H9 (cell line): ENCODE results near the gene SLC4A9. TPM values are rescaled to one million over a fixed set of nuclear protein-coding genes. Genes with fewer than 3 reads are reported as not detected.

Experiments
- DNase-seq: peaks from one replicate; pipeline ENCODE4 v3.0.0-alpha.2; 2017
- H2AFZ ChIP-seq: one replicate; pipeline ENCODE4 v1.6.1; 2013; ENCODE audit warnings: mild to moderate bottlenecking, low read length, control low read depth, moderate library complexity
- H2AK5ac ChIP-seq: 2 replicates; pipeline ENCODE4 v1.6.1; 2013; ENCODE audit warnings: low read length, control low read depth, mixed read lengths; ENCODE audit not compliant: insufficient read length
- H2BK120ac ChIP-seq: one replicate; pipeline ENCODE4 v1.6.1; 2013; ENCODE audit warnings: low read depth, mild to moderate bottlenecking, low read length, control low read depth, inconsistent platforms; ENCODE audit not compliant: poor library complexity, severe bottlenecking
- H2BK12ac ChIP-seq: 2 replicates; pipeline ENCODE4 v1.6.1; 2013; ENCODE audit warnings: low read length, control low read depth, mixed read lengths, low read depth; ENCODE audit not compliant: insufficient read length
- H2BK15ac ChIP-seq: 2 replicates; pipeline ENCODE4 v1.6.1; 2013; ENCODE audit warnings: low read depth, low read length, control low read depth
- H2BK20ac ChIP-seq: one replicate; pipeline ENCODE4 v1.6.1; 2013; ENCODE audit warnings: low read depth, mild to moderate bottlenecking, low read length, control low read depth, inconsistent platforms; ENCODE audit not compliant: poor library complexity, severe bottlenecking
- H2BK5ac ChIP-seq: 2 replicates; pipeline ENCODE4 v1.6.1; 2013; ENCODE audit warnings: low read length, control low read depth, mixed read lengths; ENCODE audit not compliant: insufficient read length
- H3K14ac ChIP-seq: 2 replicates; pipeline ENCODE4 v1.6.1; 2013; ENCODE audit warnings: low read length, control low read depth; ENCODE audit not compliant: insufficient read depth
- H3K18ac ChIP-seq: 2 replicates; pipeline ENCODE4 v1.6.1; 2013; ENCODE audit warnings: low read depth, mild to moderate bottlenecking, mixed read lengths, low read length, control low read depth; ENCODE audit not compliant: insufficient read length
- H3K23ac ChIP-seq: 2 replicates; pipeline ENCODE4 v1.6.1; 2013; ENCODE audit warnings: low read length, control low read depth, mixed read lengths, low read depth; ENCODE audit not compliant: insufficient read length
- H3K23me2 ChIP-seq: 2 replicates; pipeline ENCODE4 v1.6.1; 2013; ENCODE audit warnings: low read depth, mild to moderate bottlenecking, mixed read lengths, low read length, control low read depth; ENCODE audit not compliant: insufficient read length, poor library complexity, severe bottlenecking
- H3K27ac ChIP-seq: 2 replicates; pipeline ENCODE4 v1.5.1; 2013; ENCODE audit warnings: low read length, control low read depth, mixed read lengths, low read depth; ENCODE audit not compliant: insufficient read length
- H3K27me3 ChIP-seq: 2 replicates; pipeline ENCODE4 v1.6.1; 2013; ENCODE audit warnings: low read length, control low read depth, inconsistent platforms; ENCODE audit not compliant: insufficient read depth
- H3K4ac ChIP-seq: 2 replicates; pipeline ENCODE4 v1.6.1; 2013; ENCODE audit warnings: low read depth, mild to moderate bottlenecking, control low read depth, inconsistent platforms, low read length, moderate library complexity
- H3K4me1 ChIP-seq: 2 replicates; pipeline ENCODE4 v1.6.1; 2013; ENCODE audit warnings: low read length, control low read depth, inconsistent platforms; ENCODE audit not compliant: insufficient read depth
- H3K4me2 ChIP-seq: 2 replicates; pipeline ENCODE4 v1.6.1; 2013; ENCODE audit warnings: low read length, control low read depth, mixed read lengths; ENCODE audit not compliant: insufficient read length, insufficient read depth
- H3K56ac ChIP-seq: 2 replicates; pipeline ENCODE4 v1.6.1; 2013; ENCODE audit warnings: low read depth, mild to moderate bottlenecking, mixed read lengths, low read length, control low read depth; ENCODE audit not compliant: insufficient read length
- H3K79me1 ChIP-seq: 2 replicates; pipeline ENCODE4 v1.6.1; 2013; ENCODE audit warnings: low read depth, mild to moderate bottlenecking, moderate library complexity, low read length, control low read depth, inconsistent platforms; ENCODE audit not compliant: insufficient read depth, poor library complexity, severe bottlenecking
- H3K79me2 ChIP-seq: 2 replicates; pipeline ENCODE4 v1.6.1; 2013; ENCODE audit warnings: low read length, control low read depth, inconsistent platforms; ENCODE audit not compliant: insufficient read depth
- H3K9ac ChIP-seq: 2 replicates; pipeline ENCODE4 v1.6.1; 2013; ENCODE audit warnings: low read length, control low read depth, mixed read lengths; ENCODE audit not compliant: insufficient read length; ENCODE audit errors: extremely low read depth
- H3K9me3 ChIP-seq: one replicate; pipeline ENCODE4 v1.6.1; 2013; ENCODE audit warnings: low read depth, low read length, inconsistent platforms; ENCODE audit not compliant: control insufficient read depth
- H3T11ph ChIP-seq: one replicate; pipeline ENCODE4 v1.6.1; 2013; ENCODE audit warnings: mild to moderate bottlenecking, low read length, control low read depth, inconsistent platforms
- H4K20me1 ChIP-seq: one replicate; pipeline ENCODE4 v1.6.1; 2013; ENCODE audit not compliant: control insufficient read depth, insufficient read length, insufficient read depth
- H4K5ac ChIP-seq: 2 replicates; pipeline ENCODE4 v1.6.1; 2013; ENCODE audit warnings: low read depth, mild to moderate bottlenecking, mixed read lengths, low read length, control low read depth; ENCODE audit not compliant: insufficient read length
- H4K8ac ChIP-seq: replicated peaks from 2 replicates; pipeline ENCODE4 v1.6.1; 2013; ENCODE audit warnings: low read length, control low read depth, mixed read lengths, low read depth; ENCODE audit not compliant: insufficient read length
- H4K91ac ChIP-seq: 2 replicates; pipeline ENCODE4 v1.6.1; 2013; ENCODE audit warnings: low read depth, mild to moderate bottlenecking, moderate library complexity, mixed read lengths, low read length, control low read depth; ENCODE audit not compliant: insufficient read length
- H3K27ac Mint-ChIP-seq, 3 experiments: 2 replicates in 2 of 3; 3 replicates in 1 of 3; pipeline ENCODE4 v1.8.0; 2020 to 2021; ENCODE audit warnings: mixed read lengths in 3 of 3, mild to moderate bottlenecking in 1 of 3, moderate library complexity in 1 of 3
- H3K27me3 Mint-ChIP-seq: 2 replicates; pipeline ENCODE4 v1.8.0; 2021; ENCODE audit warnings: low read depth, mild to moderate bottlenecking, moderate library complexity, mixed read lengths
- H3K36me3 Mint-ChIP-seq, 3 experiments: 2 replicates in 2 of 3; 3 replicates in 1 of 3; pipeline ENCODE4 v1.8.0; 2020 to 2021; ENCODE audit warnings: low read depth in 3 of 3, mixed read lengths in 3 of 3; ENCODE audit not compliant: insufficient read depth in 1 of 3
- H3K4me1 Mint-ChIP-seq, 2 experiments: 2 replicates each; pipeline ENCODE4 v1.8.0; 2020; ENCODE audit warnings: mixed read lengths in 2 of 2
- H3K4me3 Mint-ChIP-seq, 2 experiments: 2 replicates in 1 of 2; 3 replicates in 1 of 2; pipeline ENCODE4 v1.8.0; 2020 to 2021; ENCODE audit warnings: mild to moderate bottlenecking in 2 of 2, mixed read lengths in 2 of 2, moderate library complexity in 1 of 2
- H3K9me3 Mint-ChIP-seq, 2 experiments: 2 replicates in 1 of 2; 3 replicates in 1 of 2; pipeline ENCODE4 v1.8.0; 2020; ENCODE audit warnings: mild to moderate bottlenecking in 2 of 2, mixed read lengths in 2 of 2, moderate library complexity in 1 of 2
- CTCF ChIP-seq: fragments of 200-600 bp; sonication (generic); conservative IDR thresholded peaks from 3 replicates; pipeline ENCODE4 v1.8.0; 2021; ENCODE audit warnings: antibody characterized with exemption, mild to moderate bottlenecking
- WGBS: extraction: QIAGEN DNeasy Blood & Tissue Kit; methylation state at CpG from one replicate; pipeline ENCODE4 v1.1.7; 2013; ENCODE audit warnings: missing lambda C conversion rate, low lambda C conversion rate, mixed read lengths; ENCODE audit not compliant: insufficient read length; ENCODE audit errors: extremely low coverage; 5-methylcytosine and 5-hydroxymethylcytosine counted together
- total RNA-seq: library from RNA; stranded (reverse); gene quantifications from 2 replicates; pipeline ENCODE4 v1.2.1, GENCODE V29; 2021

Gene SLC4A9
- total RNA-seq, 1 experiment from 2014 or later: 0.07 TPM

GRCh38 chr5:140424135-140424534 lies 64.1 kb downstream of the SLC4A9 start:
- peaks cover 20 to 30% (median 25%) of the 10 kb centered on the region in 3 experiments; a peak in 6 of 7 replicates for H3K36me3 Mint-ChIP-seq
- Histone ChIP-seq H2AFZ (no peak overlapping the region), H3K27ac (no peak overlapping the region), H3K9me3 (no peaks in the 10 kb centered on the region), H3K23me2 (no peaks in the 10 kb centered on the region), H2BK120ac (no peak overlapping the region), H3K56ac (no peak overlapping the region), H3K18ac (no peak overlapping the region), H2BK20ac (no peak overlapping the region), H3K4me1 (no peaks in the 10 kb centered on the region), H3K4me2 (no peak overlapping the region), H3T11ph (no peak overlapping the region), H3K14ac (no peak overlapping the region), H3K79me1 (peaks cover 2% of the 10 kb centered on the region), H3K23ac (no peak overlapping the region), H2BK12ac (no peak overlapping the region), H3K9ac (no peak overlapping the region), H2AK5ac (no peak overlapping the region), H2BK5ac (no peak overlapping the region), H3K4ac (no peak overlapping the region), H4K8ac (no peak overlapping the region), H2BK15ac (no peak overlapping the region), H4K5ac (no peak overlapping the region), H3K79me2 (peaks cover 22% of the 10 kb centered on the region; the same call in 1 of the 2 replicates), H4K91ac (no peak overlapping the region), H4K20me1 (no peaks in the 10 kb centered on the region), H3K27me3 (no peaks in the 10 kb centered on the region)
- H3K27me3 Mint-ChIP-seq: no peaks in the 10 kb centered on the region
- H3K27ac Mint-ChIP-seq: no peak overlapping the region
- H3K4me3 Mint-ChIP-seq: no peak overlapping the region
- H3K4me1 Mint-ChIP-seq: peaks cover 10 to 18% of the 10 kb centered on the region in 2 experiments
- WGBS: no CpG with 5 or more reads among the region's 3 CpGs
- no peak for TF ChIP-seq CTCF
- H3K9me3 Mint-ChIP-seq: peaks cover 13% of the 10 kb centered on the region in 2 experiments
- DNase-seq: no peak

Other genes with a start within 250 kb of the SLC4A9 start
- gene PURA, start 246.1 kb upstream of the SLC4A9 start, total RNA-seq: 3.3 and 3.6 TPM in 2 replicates
- gene IGIP, start 234.3 kb upstream of the SLC4A9 start, total RNA-seq: 0.52 and 0.53 TPM in 2 replicates
- 19.0 and 20.6 TPM in 2 replicates for gene CYSTM1, start 185.0 kb upstream of the SLC4A9 start, total RNA-seq
- gene PFDN1, start 57.1 kb upstream of the SLC4A9 start, total RNA-seq: 56.2 and 58.3 TPM in 2 replicates
- gene HBEGF, start 13.6 kb upstream of the SLC4A9 start, total RNA-seq: 2.4 and 2.5 TPM in 2 replicates
- gene ANKHD1, start 41.6 kb downstream of the SLC4A9 start, total RNA-seq: 102 and 105 TPM in 2 replicates
- gene EIF4EBP3, start 187.5 kb downstream of the SLC4A9 start, total RNA-seq: 7.7 and 10.1 TPM in 2 replicates
- 49.3 and 54.0 TPM in 2 replicates for gene SRA1, start 197.3 kb downstream of the SLC4A9 start, total RNA-seq
- 23.8 and 23.9 TPM in 2 replicates for gene APBB3, start 204.4 kb downstream of the SLC4A9 start, total RNA-seq
- gene SLC35A4, start 204.6 kb downstream of the SLC4A9 start, total RNA-seq: 92.0 and 92.3 TPM in 2 replicates